ENCODE measurements around the gene LHX4. TPM values are rescaled to one million over a fixed set of nuclear protein-coding genes. Genes with fewer than 3 reads are reported as not detected.
A peak's percentile ranks its signal among the peaks of the same experiment; 100 is the strongest.

The LHX4 gene
- total RNA-seq, 4 donors from 2014 or later = not detected

DNA sequence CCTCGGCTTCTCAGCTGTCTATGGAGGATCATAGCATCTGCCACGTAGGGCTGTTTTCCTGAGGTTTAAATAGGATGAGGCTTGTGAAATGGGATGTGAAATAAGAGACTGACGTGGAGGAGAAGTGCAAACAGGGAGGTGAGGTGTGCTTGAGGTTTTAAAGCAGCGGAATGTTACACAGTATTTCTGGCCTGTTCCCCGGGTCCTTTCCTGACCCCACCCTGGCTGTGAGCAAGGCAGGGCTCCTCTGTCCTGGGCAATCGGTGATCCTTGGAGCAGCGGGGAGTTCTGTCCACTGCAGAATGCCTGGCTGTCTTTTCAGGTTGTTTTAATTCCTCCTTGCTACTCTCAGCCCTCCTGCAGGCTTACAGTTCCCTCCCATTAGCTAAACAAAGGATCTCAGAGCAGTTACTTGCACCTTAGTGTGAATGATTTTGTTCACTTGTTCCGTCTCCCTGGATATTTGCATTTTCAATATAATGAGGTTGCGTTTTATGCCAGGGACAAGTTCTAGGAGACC is 38.6 kb downstream of the LHX4 start:
- no peak overlapping the region for H3K4me3 ChIP-seq
- intact Hi-C loops (cut with DNase I; ENCODE audit: low total_unique reads) (no loop called here), in situ Hi-C loops (cut with MboI; ENCODE audit: low sequenced_read_pairs in 4 of 4) (no loop called here)
- ATAC-seq (no peak), DNase-seq (no peak)
- H3K36me3 ChIP-seq = no peaks in the 10 kb centered on the region
- no peaks in the 10 kb centered on the region for H3K9me3 ChIP-seq
- no peak for TF ChIP-seq POLR2A (IDR thresholded peaks at IDR 0.05)
- TF ChIP-seq, protein P1, sequence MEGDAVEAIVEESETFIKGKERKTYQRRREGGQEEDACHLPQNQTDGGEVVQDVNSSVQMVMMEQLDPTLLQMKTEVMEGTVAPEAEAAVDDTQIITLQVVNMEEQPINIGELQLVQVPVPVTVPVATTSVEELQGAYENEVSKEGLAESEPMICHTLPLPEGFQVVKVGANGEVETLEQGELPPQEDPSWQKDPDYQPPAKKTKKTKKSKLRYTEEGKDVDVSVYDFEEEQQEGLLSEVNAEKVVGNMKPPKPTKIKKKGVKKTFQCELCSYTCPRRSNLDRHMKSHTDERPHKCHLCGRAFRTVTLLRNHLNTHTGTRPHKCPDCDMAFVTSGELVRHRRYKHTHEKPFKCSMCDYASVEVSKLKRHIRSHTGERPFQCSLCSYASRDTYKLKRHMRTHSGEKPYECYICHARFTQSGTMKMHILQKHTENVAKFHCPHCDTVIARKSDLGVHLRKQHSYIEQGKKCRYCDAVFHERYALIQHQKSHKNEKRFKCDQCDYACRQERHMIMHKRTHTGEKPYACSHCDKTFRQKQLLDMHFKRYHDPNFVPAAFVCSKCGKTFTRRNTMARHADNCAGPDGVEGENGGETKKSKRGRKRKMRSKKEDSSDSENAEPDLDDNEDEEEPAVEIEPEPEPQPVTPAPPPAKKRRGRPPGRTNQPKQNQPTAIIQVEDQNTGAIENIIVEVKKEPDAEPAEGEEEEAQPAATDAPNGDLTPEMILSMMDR (IDR thresholded peaks at IDR 0.05 in 4 of 5, conservative IDR thresholded peaks at IDR 0.05 in 1 of 5) = no peak
- no peak overlapping the region for H3K27ac ChIP-seq
- no peaks in the 10 kb centered on the region for H3K4me1 ChIP-seq
- H3K27me3 ChIP-seq = peaks cover 2 to 3% (median 3%) of the 10 kb centered on the region in 3 donors

DNA sequence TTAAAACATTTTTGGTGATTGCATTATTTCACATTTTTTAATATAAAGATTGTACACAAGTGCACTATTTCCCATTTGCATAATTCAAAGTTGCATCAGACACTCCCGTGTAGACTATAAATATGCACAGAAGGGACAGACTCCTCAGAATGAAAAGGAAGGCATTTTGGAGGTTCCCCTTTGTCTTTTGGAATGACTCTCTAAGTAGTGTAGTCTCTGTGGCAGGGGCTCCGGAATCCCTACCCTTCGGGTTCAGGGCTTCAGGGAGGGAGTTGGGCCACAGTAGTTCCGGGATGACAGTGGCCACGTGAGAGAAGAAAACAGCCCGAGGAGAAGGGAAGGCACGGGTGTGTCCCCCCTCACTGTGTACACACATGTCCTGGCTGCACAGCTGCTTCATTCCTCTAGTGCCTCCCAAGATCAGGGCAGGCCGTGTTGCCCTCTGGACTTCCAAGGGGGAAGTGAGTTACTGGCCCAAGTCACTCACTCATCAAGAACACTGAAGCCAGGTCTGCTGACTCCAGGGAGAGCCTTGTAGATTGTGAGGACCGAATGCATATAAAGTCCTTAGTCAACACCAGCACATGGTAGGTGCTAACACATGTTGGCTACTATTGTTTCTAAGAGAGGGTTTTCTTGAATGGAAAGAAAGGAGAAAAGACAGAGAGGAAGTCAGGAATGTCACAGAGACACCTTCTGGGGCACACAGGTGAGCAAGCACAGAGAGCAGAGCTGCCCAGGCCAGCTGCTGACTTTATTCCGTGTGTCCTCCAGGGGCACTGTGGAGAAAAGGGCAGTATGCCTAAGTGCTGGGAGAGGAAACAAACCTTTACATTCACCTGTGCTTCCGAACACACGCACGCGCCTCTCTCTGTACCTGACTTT is 39.8 kb downstream of the LHX4 start:
- intact Hi-C loops (cut with DNase I; ENCODE audit: low total_unique reads) (no loop called here), in situ Hi-C loops (cut with MboI; ENCODE audit: low sequenced_read_pairs in 4 of 4) (no loop called here)
- no peaks in the 10 kb centered on the region for H3K9me3 ChIP-seq
- no peak overlapping the region for H3K4me3 ChIP-seq
- H3K27ac ChIP-seq = no peak overlapping the region
- peak; percentile 16 to 49 for DNase-seq
- TF ChIP-seq, protein P1 (IDR thresholded peaks at IDR 0.05 in 4 of 5, conservative IDR thresholded peaks at IDR 0.05 in 1 of 5) = no peak
- no peak for TF ChIP-seq POLR2A (IDR thresholded peaks at IDR 0.05)
- H3K27me3 ChIP-seq = no peaks in the 10 kb centered on the region
- no peaks in the 10 kb centered on the region for H3K4me1 ChIP-seq
- H3K36me3 ChIP-seq = no peaks in the 10 kb centered on the region
- peak in 1 of 2 donors; percentile 26 for ATAC-seq

DNA sequence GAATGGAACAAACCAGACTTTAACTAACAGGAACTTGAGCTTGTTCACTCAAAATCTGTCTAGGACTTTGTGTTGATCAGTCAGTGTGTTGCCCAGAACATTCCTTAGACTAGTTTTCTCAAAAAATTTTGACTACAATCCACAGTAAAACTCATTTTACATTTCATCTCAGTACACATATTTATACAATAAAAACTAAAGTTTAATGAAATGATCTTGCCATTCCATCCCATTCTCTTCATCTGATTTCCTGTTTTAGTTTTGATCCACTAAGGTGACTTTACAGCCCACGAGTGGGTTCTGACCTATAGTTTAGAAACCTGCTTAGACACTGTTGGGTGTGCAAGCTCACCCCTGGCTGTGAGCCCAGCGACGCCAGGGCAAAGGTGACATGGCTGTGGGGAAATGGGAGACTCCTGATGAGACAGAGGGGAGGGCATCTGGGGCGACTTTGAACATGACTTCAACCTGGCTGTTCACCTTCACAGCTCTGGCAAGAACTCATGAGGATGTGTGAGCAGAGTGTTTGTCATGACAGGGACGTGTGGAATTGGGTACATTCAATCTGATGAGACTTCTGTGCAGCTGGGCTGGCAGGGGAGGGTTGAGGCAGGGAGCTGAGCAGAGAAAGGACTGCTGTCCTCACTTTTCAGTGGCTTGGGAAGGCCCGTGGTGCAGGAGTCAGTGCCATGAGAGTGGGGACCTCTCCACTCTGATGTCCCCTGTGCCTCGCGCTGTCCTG is 40.6 kb downstream of the LHX4 start:
- DNase-seq (no peak), ATAC-seq (no peak)
- H3K9me3 ChIP-seq = no peaks in the 10 kb centered on the region
- H3K36me3 ChIP-seq = no peaks in the 10 kb centered on the region
- intact Hi-C loops (cut with DNase I; ENCODE audit: low total_unique reads) (no loop called here), in situ Hi-C loops (cut with MboI; ENCODE audit: low sequenced_read_pairs in 4 of 4) (no loop called here)
- H3K4me3 ChIP-seq = no peak overlapping the region
- H3K4me1 ChIP-seq = no peaks in the 10 kb centered on the region
- H3K27me3 ChIP-seq = no peaks in the 10 kb centered on the region
- H3K27ac ChIP-seq = no peak overlapping the region
- TF ChIP-seq, protein P1 (IDR thresholded peaks at IDR 0.05 in 4 of 5, conservative IDR thresholded peaks at IDR 0.05 in 1 of 5) = no peak
- no peak for TF ChIP-seq POLR2A (IDR thresholded peaks at IDR 0.05)

DNA sequence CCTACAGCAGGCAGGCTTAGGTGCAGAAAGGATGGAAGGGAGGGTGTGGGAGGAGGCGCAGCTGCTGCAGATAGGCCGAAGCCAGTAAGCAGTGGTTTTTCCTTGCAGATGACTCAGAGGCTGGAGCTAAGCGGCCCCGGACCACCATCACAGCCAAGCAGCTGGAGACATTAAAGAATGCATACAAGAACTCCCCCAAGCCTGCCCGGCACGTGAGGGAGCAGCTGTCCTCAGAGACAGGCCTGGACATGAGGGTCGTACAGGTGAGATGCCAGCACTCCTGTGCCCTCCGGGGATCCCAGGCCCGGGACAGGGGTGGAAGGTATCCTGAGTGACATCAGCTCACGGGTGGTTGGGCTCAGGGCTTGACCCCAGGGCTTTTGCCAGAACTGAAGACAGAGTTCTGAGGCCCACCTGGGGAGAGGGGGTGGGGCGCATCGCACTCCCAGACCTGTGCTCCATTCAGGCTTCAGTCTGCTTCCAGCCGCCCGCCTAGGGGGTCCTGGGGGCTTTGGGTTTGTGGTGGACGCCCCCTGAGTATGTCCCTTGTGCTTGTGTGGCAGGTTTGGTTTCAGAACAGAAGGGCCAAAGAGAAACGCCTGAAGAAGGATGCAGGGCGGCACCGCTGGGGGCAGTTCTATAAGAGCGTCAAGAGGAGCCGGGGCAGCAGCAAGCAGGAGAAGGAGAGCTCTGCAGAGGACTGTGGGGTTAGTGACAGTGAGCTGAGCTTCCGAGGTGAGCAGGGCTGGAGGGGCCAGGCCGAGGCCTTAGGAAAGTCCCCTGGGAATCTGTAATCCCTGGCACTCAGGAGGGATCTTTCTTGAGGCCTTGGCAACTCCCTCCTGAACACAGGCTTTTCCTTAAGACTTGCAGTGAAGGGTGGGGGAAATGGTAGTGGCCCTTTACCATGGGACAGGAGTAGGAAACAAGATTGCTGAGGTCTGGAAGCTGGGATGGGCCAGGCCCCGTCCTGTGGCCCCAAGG is 41.5 kb downstream of the LHX4 start:
- Histone ChIP-seq H3K27ac (no peak overlapping the region), H3K9me3 (no peaks in the 10 kb centered on the region), H3K27me3 (no peaks in the 10 kb centered on the region), H3K4me3 (no peak overlapping the region), H3K4me1 (peaks cover 3 to 6% of the 10 kb centered on the region in 2 donors), H3K36me3 (no peaks in the 10 kb centered on the region)
- TF ChIP-seq, protein P1 (IDR thresholded peaks at IDR 0.05 in 4 of 5, conservative IDR thresholded peaks at IDR 0.05 in 1 of 5) = no peak
- TF ChIP-seq POLR2A (IDR thresholded peaks at IDR 0.05) = no peak
- ATAC-seq (no peak), DNase-seq (no peak)
- intact Hi-C loops (cut with DNase I; ENCODE audit: low total_unique reads) = no loop called here
- in situ Hi-C loops (cut with MboI; ENCODE audit: low sequenced_read_pairs in 4 of 4) = no loop called here
